ENCODE measurements around the gene HBM. TPM values are rescaled to one million over a fixed set of nuclear protein-coding genes. Genes with fewer than 3 reads are reported as not detected.

The HBM gene
- total RNA-seq, 1 experiment from 2014 or later, result not detected

DNA sequence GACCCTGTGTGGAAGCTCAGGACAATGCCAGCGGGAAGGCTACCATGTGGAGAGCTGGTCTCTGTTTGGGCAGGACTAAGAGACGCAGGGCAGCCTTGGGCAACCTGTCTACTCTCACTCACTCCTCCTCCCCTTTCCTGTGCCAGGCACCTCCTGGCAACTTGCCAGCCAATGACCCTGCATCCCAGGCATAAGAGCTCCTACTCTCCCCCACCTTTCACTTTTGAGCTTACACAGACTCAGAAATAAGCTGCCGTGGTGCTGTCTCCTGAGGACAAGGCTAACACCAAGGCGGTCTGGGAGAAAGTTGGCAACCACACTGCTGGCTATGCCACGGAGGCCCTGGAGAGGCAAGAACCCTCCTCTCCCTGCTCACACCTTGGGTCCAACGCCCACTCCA, 2.6 kb downstream of the HBM start:
- no peak overlapping the region for H2BK15ac ChIP-seq (ENCODE audit: low read depth, low read length)
- no peaks in the 10 kb centered on the region for H3K9me3 ChIP-seq (ENCODE audit: control insufficient read depth, low read depth, low read length)
- no peak overlapping the region for H4K8ac ChIP-seq (replicated peaks; ENCODE audit: insufficient read length, low read depth, low read length)
- H3K9ac ChIP-seq (ENCODE audit: extremely low read depth, insufficient read length, low read length), result no peak overlapping the region
- TF ChIP-seq, protein P1, sequence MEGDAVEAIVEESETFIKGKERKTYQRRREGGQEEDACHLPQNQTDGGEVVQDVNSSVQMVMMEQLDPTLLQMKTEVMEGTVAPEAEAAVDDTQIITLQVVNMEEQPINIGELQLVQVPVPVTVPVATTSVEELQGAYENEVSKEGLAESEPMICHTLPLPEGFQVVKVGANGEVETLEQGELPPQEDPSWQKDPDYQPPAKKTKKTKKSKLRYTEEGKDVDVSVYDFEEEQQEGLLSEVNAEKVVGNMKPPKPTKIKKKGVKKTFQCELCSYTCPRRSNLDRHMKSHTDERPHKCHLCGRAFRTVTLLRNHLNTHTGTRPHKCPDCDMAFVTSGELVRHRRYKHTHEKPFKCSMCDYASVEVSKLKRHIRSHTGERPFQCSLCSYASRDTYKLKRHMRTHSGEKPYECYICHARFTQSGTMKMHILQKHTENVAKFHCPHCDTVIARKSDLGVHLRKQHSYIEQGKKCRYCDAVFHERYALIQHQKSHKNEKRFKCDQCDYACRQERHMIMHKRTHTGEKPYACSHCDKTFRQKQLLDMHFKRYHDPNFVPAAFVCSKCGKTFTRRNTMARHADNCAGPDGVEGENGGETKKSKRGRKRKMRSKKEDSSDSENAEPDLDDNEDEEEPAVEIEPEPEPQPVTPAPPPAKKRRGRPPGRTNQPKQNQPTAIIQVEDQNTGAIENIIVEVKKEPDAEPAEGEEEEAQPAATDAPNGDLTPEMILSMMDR (conservative IDR thresholded peaks at IDR 0.05), result no peak
- H4K5ac ChIP-seq (ENCODE audit: insufficient read length, low read depth, low read length), result no peak overlapping the region
- H3K23me2 ChIP-seq (ENCODE audit: insufficient read length, low read depth, low read length, poor library complexity, severe bottlenecking), result peaks cover 8% of the 10 kb centered on the region
- WGBS (ENCODE audit: extremely low coverage, insufficient read length, low lambda C conversion rate), result no CpG with 5 or more reads among the region's 6 CpGs
- H2AFZ ChIP-seq (ENCODE audit: low read length), result no peak overlapping the region
- H3K27me3 Mint-ChIP-seq (ENCODE audit: low read depth), result peaks cover 77% of the 10 kb centered on the region
- peaks cover 44% of the 10 kb centered on the region for H3K27me3 ChIP-seq (ENCODE audit: insufficient read depth, low read length)
- peak overlapping the region in 1 of 2 experiments; percentile 24; a peak in 1 of 5 replicates for H3K4me3 Mint-ChIP-seq
- peaks cover 0 to 3% of the 10 kb centered on the region in 2 experiments; a peak in 1 of 5 replicates for H3K9me3 Mint-ChIP-seq
- no peak overlapping the region for H4K91ac ChIP-seq (ENCODE audit: insufficient read length, low read depth, low read length)
- H3K23ac ChIP-seq (ENCODE audit: insufficient read length, low read depth, low read length), result no peak overlapping the region
- H3K4me1 ChIP-seq (ENCODE audit: insufficient read depth, low read length), result no peaks in the 10 kb centered on the region; the same call in 1 of the 2 replicates
- no peak overlapping the region for H3K27ac Mint-ChIP-seq
- H3K79me2 ChIP-seq (ENCODE audit: insufficient read depth, low read length), result no peaks in the 10 kb centered on the region
- no peak overlapping the region for H2BK12ac ChIP-seq (ENCODE audit: insufficient read length, low read depth, low read length)
- H2BK20ac ChIP-seq (ENCODE audit: low read depth, low read length, poor library complexity, severe bottlenecking), result no peak overlapping the region
- no peak overlapping the region for H3K56ac ChIP-seq (ENCODE audit: insufficient read length, low read depth, low read length)
- no peaks in the 10 kb centered on the region for H3K79me1 ChIP-seq (ENCODE audit: insufficient read depth, low read depth, low read length, poor library complexity, severe bottlenecking)
- no peak for DNase-seq
- no peak overlapping the region for H3T11ph ChIP-seq (ENCODE audit: low read length)
- no peaks in the 10 kb centered on the region for H4K20me1 ChIP-seq (ENCODE audit: control insufficient read depth, insufficient read depth, insufficient read length)
- H3K36me3 Mint-ChIP-seq (ENCODE audit: insufficient read depth in 1 of 3, low read depth in 3 of 3), result no peaks in the 10 kb centered on the region; a peak in 1 of 7 replicates
- no peak overlapping the region for H3K27ac ChIP-seq (ENCODE audit: insufficient read length, low read depth, low read length)
- no peak overlapping the region for H3K4ac ChIP-seq (ENCODE audit: low read depth, low read length)
- H3K18ac ChIP-seq (ENCODE audit: insufficient read length, low read depth, low read length), result no peak overlapping the region
- no peak overlapping the region for H2AK5ac ChIP-seq (ENCODE audit: insufficient read length, low read length)
- H3K4me2 ChIP-seq (ENCODE audit: insufficient read depth, insufficient read length, low read length), result no peak overlapping the region
- peaks cover 27 to 38% of the 10 kb centered on the region in 2 experiments for H3K4me1 Mint-ChIP-seq
- H2BK120ac ChIP-seq (ENCODE audit: low read depth, low read length, poor library complexity, severe bottlenecking), result no peak overlapping the region
- H2BK5ac ChIP-seq (ENCODE audit: insufficient read length, low read length), result no peak overlapping the region
- H3K14ac ChIP-seq (ENCODE audit: insufficient read depth, low read length), result no peak overlapping the region
